ENCODE measurements around the gene REV1. TPM values are rescaled to one million over a fixed set of nuclear protein-coding genes. Genes with fewer than 3 reads are reported as not detected.
"Not testable (repeated sequence)": the region's sequence is repeated elsewhere in the genome, so short reads cannot be mapped to it uniquely, and the experiment has no call there.

REV1 gene
- total RNA-seq, 1 experiment from 2014 or later, result 25.4 TPM

GRCh38 chr2:99488539-99489062 is 1.2 kb downstream of the REV1 start:
- DNase-seq (ENCODE audit: extremely low read depth, low read depth), result peak; percentile 12

- DNase-seq (ENCODE audit: extremely low read depth, low read depth), result no peak
Measured at GRCh38 chr2:99487906-99488305, 1.9 kb downstream of the REV1 start.

GRCh38 chr2:99485824-99486223 is 4.0 kb downstream of the REV1 start:
- DNase-seq (ENCODE audit: extremely low read depth, low read depth), result no peak

GRCh38 chr2:99485411-99485810 is 4.4 kb downstream of the REV1 start:
- DNase-seq (ENCODE audit: extremely low read depth, low read depth), result no peak

- DNase-seq (ENCODE audit: extremely low read depth, low read depth), result no peak
Measured at GRCh38 chr2:99484205-99484604, 5.6 kb downstream of the REV1 start.

GRCh38 chr2:99481941-99482340 is 7.9 kb downstream of the REV1 start:
- no peak for DNase-seq (ENCODE audit: extremely low read depth, low read depth)

GRCh38 chr2:99481527-99481926 is 8.3 kb downstream of the REV1 start:
- no peak for DNase-seq (ENCODE audit: extremely low read depth, low read depth)

GRCh38 chr2:99480390-99480789 is 9.4 kb downstream of the REV1 start:
- no peak for DNase-seq (ENCODE audit: extremely low read depth, low read depth)

GRCh38 chr2:99478632-99479031 is 11.2 kb downstream of the REV1 start:
- no peak for DNase-seq (ENCODE audit: extremely low read depth, low read depth)

GRCh38 chr2:99477054-99477453 is 12.8 kb downstream of the REV1 start:
- DNase-seq (ENCODE audit: extremely low read depth, low read depth), result no peak

- no peak for DNase-seq (ENCODE audit: extremely low read depth, low read depth)
Measured at GRCh38 chr2:99476629-99477028, 13.2 kb downstream of the REV1 start.

- not testable (repeated sequence) for DNase-seq (ENCODE audit: extremely low read depth, low read depth)
Measured at GRCh38 chr2:99475095-99475494, 14.7 kb downstream of the REV1 start.

GRCh38 chr2:99473518-99474083 is 16.2 kb downstream of the REV1 start:
- no peak for DNase-seq (ENCODE audit: extremely low read depth, low read depth)

- DNase-seq (ENCODE audit: extremely low read depth, low read depth), result no peak
Measured at GRCh38 chr2:99472600-99472960, 17.2 kb downstream of the REV1 start.

GRCh38 chr2:99471654-99472599 is 17.9 kb downstream of the REV1 start:
- no peak for DNase-seq (ENCODE audit: extremely low read depth, low read depth)

GRCh38 chr2:99470957-99471356 is 18.9 kb downstream of the REV1 start:
- DNase-seq (ENCODE audit: extremely low read depth, low read depth), result no peak

- not testable (repeated sequence) for DNase-seq (ENCODE audit: extremely low read depth, low read depth)
Measured at GRCh38 chr2:99470459-99470858, 19.4 kb downstream of the REV1 start.

- no peak for DNase-seq (ENCODE audit: extremely low read depth, low read depth)
Measured at GRCh38 chr2:99469394-99469793, 20.4 kb downstream of the REV1 start.

- DNase-seq (ENCODE audit: extremely low read depth, low read depth), result no peak
Measured at GRCh38 chr2:99468155-99468554, 21.7 kb downstream of the REV1 start.

- DNase-seq (ENCODE audit: extremely low read depth, low read depth), result no peak
Measured at GRCh38 chr2:99467390-99467789, 22.4 kb downstream of the REV1 start.

GRCh38 chr2:99461828-99462483 is 27.9 kb downstream of the REV1 start:
- DNase-seq (ENCODE audit: extremely low read depth, low read depth), result no peak

All from NCI-H460 (cell line).